Measurements from ENCODE around the gene HOXA9. TPM values are rescaled to one million over a fixed set of nuclear protein-coding genes. Genes with fewer than 3 reads are reported as not detected.

The HOXA9 gene
- total and polyA plus RNA-seq, 4 donors: 0.02 to 0.70 TPM; not detected in 2

DNA sequence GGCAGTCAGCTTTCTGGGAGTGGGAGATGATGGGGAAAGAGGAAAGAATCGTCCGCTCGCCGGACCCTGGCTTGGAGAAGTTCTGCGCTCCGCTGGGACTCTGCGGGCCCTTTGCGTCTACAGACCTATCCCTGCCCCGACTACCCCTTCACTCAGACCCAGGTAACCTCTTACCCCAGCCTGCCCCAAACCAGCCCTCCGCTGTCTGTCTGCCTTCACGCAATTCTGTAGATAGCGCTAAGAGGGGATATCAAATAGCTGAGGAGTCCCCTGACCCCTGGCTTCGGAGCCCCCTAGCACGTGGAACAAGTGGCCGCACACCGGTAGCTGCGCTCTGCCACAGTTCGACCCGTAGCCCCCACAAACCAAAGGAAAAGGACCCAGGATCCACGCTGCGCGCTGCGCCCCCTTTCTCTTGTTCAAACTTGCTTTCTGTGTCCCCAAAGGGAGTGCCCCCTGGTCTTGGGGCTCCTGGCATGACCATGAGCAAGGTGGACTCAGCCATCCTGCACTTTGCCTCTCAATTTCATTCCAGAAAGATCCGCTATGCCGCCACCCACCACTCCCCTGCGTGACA, 41.8 kb downstream of the HOXA9 start:
- no peak overlapping the region for H3K27ac ChIP-seq (ENCODE audit: low read depth in 1 of 2, low read length in 2 of 2)
- no peak overlapping the region for H3K4me3 ChIP-seq (ENCODE audit: low read depth in 1 of 3, low read length in 3 of 3)
- 39% methylated on average over 26 of the region's 26 CpGs for WGBS
- TF ChIP-seq RAD21 (IDR thresholded peaks at IDR 0.05): no peak
- TF ChIP-seq, protein P1, sequence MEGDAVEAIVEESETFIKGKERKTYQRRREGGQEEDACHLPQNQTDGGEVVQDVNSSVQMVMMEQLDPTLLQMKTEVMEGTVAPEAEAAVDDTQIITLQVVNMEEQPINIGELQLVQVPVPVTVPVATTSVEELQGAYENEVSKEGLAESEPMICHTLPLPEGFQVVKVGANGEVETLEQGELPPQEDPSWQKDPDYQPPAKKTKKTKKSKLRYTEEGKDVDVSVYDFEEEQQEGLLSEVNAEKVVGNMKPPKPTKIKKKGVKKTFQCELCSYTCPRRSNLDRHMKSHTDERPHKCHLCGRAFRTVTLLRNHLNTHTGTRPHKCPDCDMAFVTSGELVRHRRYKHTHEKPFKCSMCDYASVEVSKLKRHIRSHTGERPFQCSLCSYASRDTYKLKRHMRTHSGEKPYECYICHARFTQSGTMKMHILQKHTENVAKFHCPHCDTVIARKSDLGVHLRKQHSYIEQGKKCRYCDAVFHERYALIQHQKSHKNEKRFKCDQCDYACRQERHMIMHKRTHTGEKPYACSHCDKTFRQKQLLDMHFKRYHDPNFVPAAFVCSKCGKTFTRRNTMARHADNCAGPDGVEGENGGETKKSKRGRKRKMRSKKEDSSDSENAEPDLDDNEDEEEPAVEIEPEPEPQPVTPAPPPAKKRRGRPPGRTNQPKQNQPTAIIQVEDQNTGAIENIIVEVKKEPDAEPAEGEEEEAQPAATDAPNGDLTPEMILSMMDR (IDR thresholded peaks at IDR 0.05; ENCODE audit: low read depth, low read length, missing input control): no peak
- no peak for TF ChIP-seq TAF1 (conservative IDR thresholded peaks at IDR 0.05)
- no peak for TF ChIP-seq RXRA (IDR thresholded peaks at IDR 0.05)
- TF ChIP-seq NR2F2 (IDR thresholded peaks at IDR 0.05): no peak
- TF ChIP-seq, protein P2, sequence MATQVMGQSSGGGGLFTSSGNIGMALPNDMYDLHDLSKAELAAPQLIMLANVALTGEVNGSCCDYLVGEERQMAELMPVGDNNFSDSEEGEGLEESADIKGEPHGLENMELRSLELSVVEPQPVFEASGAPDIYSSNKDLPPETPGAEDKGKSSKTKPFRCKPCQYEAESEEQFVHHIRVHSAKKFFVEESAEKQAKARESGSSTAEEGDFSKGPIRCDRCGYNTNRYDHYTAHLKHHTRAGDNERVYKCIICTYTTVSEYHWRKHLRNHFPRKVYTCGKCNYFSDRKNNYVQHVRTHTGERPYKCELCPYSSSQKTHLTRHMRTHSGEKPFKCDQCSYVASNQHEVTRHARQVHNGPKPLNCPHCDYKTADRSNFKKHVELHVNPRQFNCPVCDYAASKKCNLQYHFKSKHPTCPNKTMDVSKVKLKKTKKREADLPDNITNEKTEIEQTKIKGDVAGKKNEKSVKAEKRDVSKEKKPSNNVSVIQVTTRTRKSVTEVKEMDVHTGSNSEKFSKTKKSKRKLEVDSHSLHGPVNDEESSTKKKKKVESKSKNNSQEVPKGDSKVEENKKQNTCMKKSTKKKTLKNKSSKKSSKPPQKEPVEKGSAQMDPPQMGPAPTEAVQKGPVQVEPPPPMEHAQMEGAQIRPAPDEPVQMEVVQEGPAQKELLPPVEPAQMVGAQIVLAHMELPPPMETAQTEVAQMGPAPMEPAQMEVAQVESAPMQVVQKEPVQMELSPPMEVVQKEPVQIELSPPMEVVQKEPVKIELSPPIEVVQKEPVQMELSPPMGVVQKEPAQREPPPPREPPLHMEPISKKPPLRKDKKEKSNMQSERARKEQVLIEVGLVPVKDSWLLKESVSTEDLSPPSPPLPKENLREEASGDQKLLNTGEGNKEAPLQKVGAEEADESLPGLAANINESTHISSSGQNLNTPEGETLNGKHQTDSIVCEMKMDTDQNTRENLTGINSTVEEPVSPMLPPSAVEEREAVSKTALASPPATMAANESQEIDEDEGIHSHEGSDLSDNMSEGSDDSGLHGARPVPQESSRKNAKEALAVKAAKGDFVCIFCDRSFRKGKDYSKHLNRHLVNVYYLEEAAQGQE (IDR thresholded peaks at IDR 0.05): no peak
- TF ChIP-seq, protein P3, sequence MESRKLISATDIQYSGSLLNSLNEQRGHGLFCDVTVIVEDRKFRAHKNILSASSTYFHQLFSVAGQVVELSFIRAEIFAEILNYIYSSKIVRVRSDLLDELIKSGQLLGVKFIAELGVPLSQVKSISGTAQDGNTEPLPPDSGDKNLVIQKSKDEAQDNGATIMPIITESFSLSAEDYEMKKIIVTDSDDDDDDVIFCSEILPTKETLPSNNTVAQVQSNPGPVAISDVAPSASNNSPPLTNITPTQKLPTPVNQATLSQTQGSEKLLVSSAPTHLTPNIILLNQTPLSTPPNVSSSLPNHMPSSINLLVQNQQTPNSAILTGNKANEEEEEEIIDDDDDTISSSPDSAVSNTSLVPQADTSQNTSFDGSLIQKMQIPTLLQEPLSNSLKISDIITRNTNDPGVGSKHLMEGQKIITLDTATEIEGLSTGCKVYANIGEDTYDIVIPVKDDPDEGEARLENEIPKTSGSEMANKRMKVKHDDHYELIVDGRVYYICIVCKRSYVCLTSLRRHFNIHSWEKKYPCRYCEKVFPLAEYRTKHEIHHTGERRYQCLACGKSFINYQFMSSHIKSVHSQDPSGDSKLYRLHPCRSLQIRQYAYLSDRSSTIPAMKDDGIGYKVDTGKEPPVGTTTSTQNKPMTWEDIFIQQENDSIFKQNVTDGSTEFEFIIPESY (IDR thresholded peaks at IDR 0.05): no peak
- TF ChIP-seq, protein P4, sequence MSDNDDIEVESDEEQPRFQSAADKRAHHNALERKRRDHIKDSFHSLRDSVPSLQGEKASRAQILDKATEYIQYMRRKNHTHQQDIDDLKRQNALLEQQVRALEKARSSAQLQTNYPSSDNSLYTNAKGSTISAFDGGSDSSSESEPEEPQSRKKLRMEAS (IDR thresholded peaks at IDR 0.05): no peak
- TF ChIP-seq HNF4A (conservative IDR thresholded peaks at IDR 0.05): no peak
- TF ChIP-seq FOXA1 (IDR thresholded peaks at IDR 0.05): no peak
- TF ChIP-seq JUND (IDR thresholded peaks at IDR 0.05): no peak
- TF ChIP-seq EGR1 (IDR thresholded peaks at IDR 0.05; ENCODE audit: low read depth in 2 of 2): no peak
- TF ChIP-seq, protein P5, sequence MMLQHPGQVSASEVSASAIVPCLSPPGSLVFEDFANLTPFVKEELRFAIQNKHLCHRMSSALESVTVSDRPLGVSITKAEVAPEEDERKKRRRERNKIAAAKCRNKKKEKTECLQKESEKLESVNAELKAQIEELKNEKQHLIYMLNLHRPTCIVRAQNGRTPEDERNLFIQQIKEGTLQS (IDR thresholded peaks at IDR 0.05): no peak
- no peak for TF ChIP-seq HNF4G (IDR thresholded peaks at IDR 0.05)
- no peak for TF ChIP-seq SP1 (IDR thresholded peaks at IDR 0.05)
- no peak overlapping the region for H3K9ac ChIP-seq (ENCODE audit: low read depth in 1 of 2, low read length in 2 of 2)
- H3K27me3 ChIP-seq (ENCODE audit: control insufficient read depth in 4 of 4, insufficient read depth in 4 of 4, low read length in 3 of 4): peaks cover 2 to 21% (median 11%) of the 10 kb centered on the region in 4 donors
- no peak for DNase-seq (ENCODE audit: low spot score)
- H3K4me1 ChIP-seq (ENCODE audit: control insufficient read depth in 4 of 4, insufficient read depth in 4 of 4, low read length in 3 of 4): peaks cover 4 to 16% (median 9%) of the 10 kb centered on the region in 4 donors
- peaks cover 0 to 4% (median 0%) of the 10 kb centered on the region in 4 donors for H3K9me3 ChIP-seq (ENCODE audit: control insufficient read depth in 4 of 4, low read length in 3 of 4)
- no peaks in the 10 kb centered on the region for H3K36me3 ChIP-seq (ENCODE audit: control insufficient read depth in 4 of 4, insufficient read depth in 3 of 4, low read depth in 1 of 4, low read length in 3 of 4)
